GM21786 (cell line): ENCODE measurements around the gene FBXO47.
"Not testable (repeated sequence)": the region's sequence is repeated elsewhere in the genome, so short reads cannot be mapped to it uniquely, and the experiment has no call there.

Experiments
- ATAC-seq: cut with Tn5 transposase; IDR thresholded peaks from one replicate; pipeline ENCODE4 v1.9.1; 2021; ENCODE audit not compliant: unreplicated experiment

The FBXO47 gene

DNA sequence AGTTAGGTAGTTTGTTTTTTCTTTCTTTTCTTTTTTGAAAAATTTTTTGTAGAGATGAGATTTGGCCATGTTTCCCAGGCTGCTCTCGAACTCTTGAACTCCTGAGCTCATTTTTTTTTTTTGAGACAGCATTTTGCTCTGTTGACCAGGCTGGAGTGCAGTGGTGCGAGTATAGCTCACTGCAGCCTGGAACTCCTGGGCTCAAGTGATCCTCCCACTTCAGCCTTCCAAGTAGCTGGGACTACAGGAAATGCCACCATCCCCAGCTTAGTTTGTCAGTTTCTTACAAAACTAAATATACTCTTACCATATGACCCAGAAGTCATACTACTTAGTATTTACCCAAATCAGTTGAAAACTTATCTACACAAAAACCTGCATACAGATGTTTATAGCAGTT lies 14.4 kb upstream of the FBXO47 start:
- ATAC-seq: no peak

GRCh38 chr17:38980490-38981217 lies 13.5 kb upstream of the FBXO47 start:
- no peak for ATAC-seq

- ATAC-seq: no peak
Measured at GRCh38 chr17:38978180-38978579, 11.0 kb upstream of the FBXO47 start.

DNA sequence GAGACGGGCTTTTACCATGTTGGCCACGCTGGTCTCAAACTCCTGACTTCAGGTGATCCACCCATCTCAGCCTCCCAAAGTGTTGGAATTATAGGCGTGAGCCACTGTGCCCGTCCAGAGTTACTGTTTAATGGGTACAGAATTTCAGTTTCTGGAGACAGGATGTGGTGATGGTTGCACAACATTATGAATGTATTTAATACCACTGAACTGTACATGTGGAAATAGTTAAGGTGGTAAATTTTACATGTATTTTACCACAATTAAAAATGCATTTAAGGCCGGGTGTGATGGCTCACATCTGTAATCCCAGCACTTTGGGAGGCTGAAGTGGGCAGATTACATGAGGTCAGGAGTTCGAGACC lies 9.0 kb upstream of the FBXO47 start:
- ATAC-seq: not testable (repeated sequence)

DNA sequence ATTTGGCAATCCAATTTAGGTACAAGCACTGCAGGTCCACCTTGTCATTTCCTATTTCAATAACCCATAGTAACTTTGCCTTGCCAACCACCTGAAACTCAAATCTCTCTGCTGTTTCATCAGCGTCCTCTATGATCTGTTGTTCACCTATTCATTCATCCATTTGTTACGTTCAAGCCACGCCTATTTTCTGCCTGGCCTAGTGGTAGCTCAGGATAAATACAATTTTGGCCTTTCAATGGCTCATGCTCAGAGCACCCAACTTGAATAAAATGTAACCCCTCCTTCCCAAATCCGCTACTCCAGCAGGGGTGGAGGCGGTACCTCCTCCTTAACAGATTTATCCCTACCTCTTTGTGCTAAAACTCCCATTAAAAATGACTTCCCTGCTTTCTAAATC lies 3.6 kb upstream of the FBXO47 start:
- ATAC-seq: no peak

- ATAC-seq: no peak
Measured at GRCh38 chr17:38970128-38970527, 2.9 kb upstream of the FBXO47 start.

DNA sequence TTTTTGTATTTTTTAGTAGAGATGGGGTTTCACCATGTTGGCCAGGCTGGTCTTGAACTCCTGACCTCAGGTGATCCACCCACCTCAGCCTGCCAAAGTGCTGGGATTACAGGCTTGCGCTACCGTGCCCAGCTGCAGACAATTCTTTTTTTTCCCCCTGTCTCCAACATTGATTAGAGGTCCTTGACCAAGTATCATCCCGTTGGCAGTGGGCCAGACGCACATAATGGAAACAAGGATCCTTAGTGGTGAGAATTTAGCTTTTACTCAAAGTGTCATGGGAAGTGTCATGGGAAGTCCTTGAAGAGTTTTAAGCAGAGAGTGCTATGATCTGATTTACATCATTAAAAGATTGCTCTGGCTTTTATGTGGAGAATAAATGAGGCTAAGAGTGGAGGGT lies 2.1 kb upstream of the FBXO47 start:
- no peak for ATAC-seq

DNA sequence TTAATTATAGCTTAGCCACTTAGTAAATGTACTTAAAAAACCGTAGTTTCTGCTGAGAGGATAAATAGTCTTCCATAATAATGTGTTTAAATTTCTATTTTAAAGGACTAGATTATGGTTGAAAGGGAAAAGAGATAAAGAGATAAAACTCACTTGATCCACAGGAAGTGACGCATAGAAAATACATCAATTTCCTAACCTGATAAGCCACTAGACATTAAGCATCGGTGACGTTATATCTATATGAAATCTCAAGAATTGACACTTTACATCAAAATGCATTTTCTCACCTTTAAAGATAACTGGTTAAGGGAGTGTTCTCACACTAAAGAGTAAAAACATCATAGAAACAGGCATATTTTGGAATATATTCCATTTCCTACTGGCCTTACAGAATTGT lies 5.8 kb downstream of the FBXO47 start:
- no peak for ATAC-seq

GRCh38 chr17:38960402-38960801 lies 6.8 kb downstream of the FBXO47 start:
- no peak for ATAC-seq

DNA sequence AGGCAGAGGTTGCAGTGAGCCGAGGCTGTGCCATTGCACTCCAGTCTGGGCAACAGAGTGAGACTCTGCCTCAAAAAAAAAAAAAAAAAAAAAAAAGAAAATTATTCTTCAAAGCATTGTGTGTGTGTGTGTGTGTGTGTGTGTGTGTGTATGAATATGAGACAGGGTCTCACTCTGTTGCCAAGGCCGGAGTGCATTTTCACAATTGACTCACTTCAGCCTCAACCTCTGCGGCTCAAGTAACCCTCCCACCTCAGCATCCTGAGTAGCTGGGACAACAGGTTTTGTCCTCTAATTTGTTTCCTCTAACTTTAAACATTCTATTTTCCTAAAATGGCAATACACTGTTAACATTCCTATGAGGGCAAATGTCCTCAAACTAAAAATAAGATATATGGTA lies 7.7 kb downstream of the FBXO47 start:
- ATAC-seq: no peak

- no peak for ATAC-seq
Measured at GRCh38 chr17:38958756-38959155, 8.4 kb downstream of the FBXO47 start.

DNA sequence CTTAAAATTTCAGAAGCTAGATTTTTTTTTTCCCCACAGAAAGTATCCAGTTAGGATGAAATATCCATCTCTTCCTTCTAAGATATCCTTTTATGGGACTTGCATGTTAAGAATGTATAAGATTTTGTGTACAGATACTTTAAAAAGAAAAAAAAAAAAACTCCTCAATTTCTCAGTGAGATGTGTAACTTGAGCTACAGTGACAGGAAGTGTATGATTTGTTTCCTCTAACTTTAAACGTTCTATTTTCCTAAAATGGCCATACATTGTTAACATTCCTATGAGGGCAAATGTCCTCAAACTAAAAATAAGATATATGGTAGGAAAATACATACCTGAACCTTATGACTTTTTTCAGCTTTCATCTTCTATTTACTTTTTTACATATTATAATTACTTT lies 8.9 kb downstream of the FBXO47 start:
- ATAC-seq: no peak

DNA sequence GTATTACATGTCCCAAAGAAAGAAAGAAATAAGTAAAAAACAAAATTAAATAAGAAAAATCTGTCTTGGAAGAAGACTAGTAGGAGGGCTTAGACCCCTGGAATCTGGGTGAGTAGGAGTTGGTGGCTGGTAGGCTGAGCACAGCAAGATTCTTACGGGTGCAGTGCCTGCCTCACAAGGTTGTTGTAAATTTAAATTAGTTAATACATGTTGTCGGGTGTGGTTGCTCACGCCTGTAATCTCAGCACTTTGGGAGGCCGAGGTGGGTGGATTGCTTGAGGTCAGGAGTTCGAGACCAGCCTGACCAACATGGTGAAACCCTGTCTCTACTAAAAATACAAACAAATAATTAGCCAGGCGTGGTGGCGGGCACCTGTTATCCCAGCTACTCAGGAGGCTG lies 13.4 kb downstream of the FBXO47 start:
- ATAC-seq: not testable (repeated sequence)

GRCh38 chr17:38947189-38947588 lies 20.0 kb downstream of the FBXO47 start:
- ATAC-seq: no peak

DNA sequence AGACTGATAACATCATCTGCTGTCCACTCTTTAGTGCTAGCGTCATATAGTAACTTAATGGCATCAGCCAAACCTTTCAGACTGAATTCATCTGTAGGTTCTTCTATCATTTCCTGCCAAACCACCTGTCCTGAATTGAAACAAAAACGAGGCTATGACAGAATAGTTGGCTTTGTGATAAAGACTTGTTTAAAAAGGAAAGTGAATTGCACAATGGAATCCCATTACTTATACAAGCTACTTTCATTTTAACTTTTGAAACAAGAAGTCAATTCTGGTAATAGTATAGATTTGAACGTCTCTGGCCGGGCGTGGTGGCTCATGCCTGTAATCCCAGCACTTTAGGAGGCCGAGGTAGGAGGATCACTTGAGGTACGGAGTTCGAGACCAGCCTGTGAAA lies 23.6 kb downstream of the FBXO47 start:
- no peak for ATAC-seq

DNA sequence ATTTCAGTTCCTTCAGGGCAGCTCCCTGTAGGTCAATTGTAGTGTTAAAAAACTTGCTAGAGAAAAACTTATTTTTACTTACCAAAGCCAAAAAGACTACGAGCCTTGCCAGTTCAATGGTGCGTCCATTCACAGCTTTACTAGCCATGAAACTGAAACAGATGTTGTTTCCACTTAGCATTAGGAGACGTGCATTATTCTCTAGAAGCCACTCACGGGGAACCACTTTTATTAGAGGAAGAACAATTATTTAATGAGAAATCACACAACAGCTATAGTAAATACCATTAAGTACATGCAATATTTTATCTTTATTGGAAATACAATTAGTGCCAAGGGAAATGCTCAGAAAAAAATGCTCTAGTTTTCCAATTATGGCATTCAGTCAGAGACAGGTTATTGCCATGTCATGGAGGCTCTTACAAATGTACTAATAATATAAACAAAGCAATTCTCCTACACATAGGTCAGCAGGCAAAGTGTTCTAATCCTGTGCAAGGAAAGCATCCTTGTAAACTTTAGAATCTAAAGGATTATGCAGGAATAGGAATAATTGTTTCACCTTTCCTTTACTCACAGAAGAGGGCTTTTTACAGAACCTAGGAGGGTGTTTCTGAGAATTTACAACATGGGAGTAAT lies 24.4 kb downstream of the FBXO47 start:
- no peak for ATAC-seq

DNA sequence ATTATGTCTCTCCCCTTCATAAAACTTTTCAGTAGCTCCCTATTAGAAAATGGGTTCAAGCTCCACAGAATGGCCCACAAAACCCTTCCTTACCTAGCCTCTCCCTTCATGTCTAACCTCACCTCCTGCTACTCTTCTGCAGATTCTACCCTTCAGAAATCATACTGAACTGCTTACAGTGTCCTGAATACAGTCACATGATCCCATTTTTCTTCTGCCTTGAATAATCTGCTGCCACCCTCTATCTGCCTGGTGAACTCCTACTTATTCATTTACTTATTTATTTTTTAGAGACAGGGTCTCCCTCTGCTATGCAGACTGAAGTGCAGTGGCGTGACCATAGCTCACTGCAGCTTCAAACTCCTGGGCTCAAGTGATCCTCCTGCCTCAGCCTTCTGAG lies 26.8 kb downstream of the FBXO47 start:
- no peak for ATAC-seq

GRCh38 chr17:38939987-38940386 lies 27.2 kb downstream of the FBXO47 start:
- ATAC-seq: no peak

GRCh38 chr17:38933962-38934361 lies 33.2 kb downstream of the FBXO47 start:
- not testable (repeated sequence) for ATAC-seq

- ATAC-seq: not testable (repeated sequence)
Measured at GRCh38 chr17:38930782-38931181, 36.4 kb downstream of the FBXO47 start.

- ATAC-seq: no peak
Measured at GRCh38 chr17:38926293-38927070, 40.7 kb downstream of the FBXO47 start.
